DOHH2 (cell line): ENCODE results near the gene SLC24A2.

Experiments used
- H3F3A ChIP-seq: fragments of 200-600 bp; sonication (generic), shearing (Covaris generic); 2 replicates; pipeline ENCODE4 v1.6.0; 2016; ENCODE audit warnings: antibody characterized with exemption, mild to moderate bottlenecking; ENCODE audit not compliant: control insufficient read depth, insufficient read depth
- H3K27ac ChIP-seq: fragments of 200-600 bp; sonication (generic); 2 replicates; pipeline ENCODE4 v1.5.1; 2014; ENCODE audit warnings: low read depth, mild to moderate bottlenecking, low read length, moderate library complexity
- H3K27me3 ChIP-seq: fragments of 200-600 bp; sonication (generic); 2 replicates; pipeline ENCODE4 v1.6.1; 2014; ENCODE audit warnings: mild to moderate bottlenecking, low read length, mixed read lengths; ENCODE audit not compliant: control insufficient read depth
- H3K36me3 ChIP-seq: fragments of 200-600 bp; sonication (generic); 2 replicates; pipeline ENCODE4 v1.6.1; 2014; ENCODE audit warnings: mild to moderate bottlenecking, low read length, moderate library complexity, mixed read lengths; ENCODE audit not compliant: control insufficient read depth
- H3K4me1 ChIP-seq: fragments of 200-600 bp; sonication (generic); 2 replicates; pipeline ENCODE4 v1.6.1; 2014; ENCODE audit warnings: mild to moderate bottlenecking, low read length, mixed read lengths; ENCODE audit not compliant: control insufficient read depth
- H3K4me2 ChIP-seq: fragments of 200-600 bp; sonication (generic); 2 replicates; pipeline ENCODE4 v1.6.0; 2014; ENCODE audit warnings: mild to moderate bottlenecking, low read length, moderate library complexity
- H3K4me3 ChIP-seq: fragments of 200-600 bp; sonication (generic); 2 replicates; pipeline ENCODE4 v1.5.1; 2014; ENCODE audit warnings: mild to moderate bottlenecking, low read length, mixed read lengths
- H3K79me2 ChIP-seq: fragments of 200-600 bp; sonication (generic); 2 replicates; pipeline ENCODE4 v1.6.1; 2014; ENCODE audit warnings: mild to moderate bottlenecking, low read length, mixed read lengths; ENCODE audit not compliant: control insufficient read depth
- H3K9me2 ChIP-seq: fragments of 200-600 bp; sonication (generic); replicated peaks from 2 replicates; pipeline ENCODE4 v1.6.1; 2014; ENCODE audit warnings: mild to moderate bottlenecking, low read length, mixed read lengths; ENCODE audit not compliant: control insufficient read depth
- H3K9me3 ChIP-seq: fragments of 200-600 bp; sonication (generic); 2 replicates; pipeline ENCODE4 v1.6.1; 2014; ENCODE audit warnings: antibody characterized with exemption, low read length, mixed read lengths; ENCODE audit not compliant: control insufficient read depth, insufficient read depth
- H4K20me1 ChIP-seq: fragments of 200-600 bp; sonication (generic); 2 replicates; pipeline ENCODE4 v1.6.0; 2014; ENCODE audit warnings: low read depth, mild to moderate bottlenecking, antibody characterized with exemption, low read length, moderate library complexity; ENCODE audit not compliant: control insufficient read depth, insufficient read depth
- EZH2phosphoT487 ChIP-seq: fragments of 200-600 bp; sonication (generic); IDR thresholded peaks from 2 replicates; pipeline ENCODE4 v1.6.1; 2017; ENCODE audit warnings: borderline replicate concordance, mild to moderate bottlenecking, antibody characterized with exemption, low read length, moderate library complexity, mixed read lengths
- TF ChIP-seq, protein P1 (sequence below): fragments of 200-600 bp; sonication (generic); IDR thresholded peaks from one replicate; pipeline ENCODE4 v1.5.1; 2014; ENCODE audit warnings: antibody characterized with exemption, mild to moderate bottlenecking, low read depth, low read length; ENCODE audit not compliant: poor library complexity, severe bottlenecking

Gene SLC24A2

DNA sequence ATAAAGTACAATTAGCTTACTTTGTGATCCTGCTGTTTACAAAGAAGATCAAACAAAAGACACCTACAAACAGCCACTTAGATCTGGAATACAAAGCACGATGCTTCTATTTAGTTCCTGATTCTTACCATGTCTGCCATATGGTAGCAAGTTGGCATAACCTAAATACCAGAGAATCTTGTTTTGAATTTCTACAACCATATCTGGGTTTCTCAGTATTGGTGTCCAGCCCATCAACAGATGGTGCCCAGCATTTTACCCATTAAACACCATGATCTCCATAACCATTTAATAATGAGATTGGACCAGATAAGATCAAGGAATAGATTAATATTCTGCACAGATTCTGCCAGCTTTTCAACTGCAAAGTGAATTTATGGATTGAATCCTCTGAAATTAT, 29.8 kb downstream of the SLC24A2 start:
- no peak overlapping the region for H3K4me2 ChIP-seq
- H3K27me3 ChIP-seq, result no peaks in the 10 kb centered on the region
- no peaks in the 10 kb centered on the region for H3K36me3 ChIP-seq
- no peaks in the 10 kb centered on the region for H3K4me1 ChIP-seq
- no peak overlapping the region for H3K27ac ChIP-seq
- H4K20me1 ChIP-seq, result no peaks in the 10 kb centered on the region
- no peaks in the 10 kb centered on the region for H3F3A ChIP-seq
- no peak for TF ChIP-seq EZH2phosphoT487
- TF ChIP-seq, protein P1, sequence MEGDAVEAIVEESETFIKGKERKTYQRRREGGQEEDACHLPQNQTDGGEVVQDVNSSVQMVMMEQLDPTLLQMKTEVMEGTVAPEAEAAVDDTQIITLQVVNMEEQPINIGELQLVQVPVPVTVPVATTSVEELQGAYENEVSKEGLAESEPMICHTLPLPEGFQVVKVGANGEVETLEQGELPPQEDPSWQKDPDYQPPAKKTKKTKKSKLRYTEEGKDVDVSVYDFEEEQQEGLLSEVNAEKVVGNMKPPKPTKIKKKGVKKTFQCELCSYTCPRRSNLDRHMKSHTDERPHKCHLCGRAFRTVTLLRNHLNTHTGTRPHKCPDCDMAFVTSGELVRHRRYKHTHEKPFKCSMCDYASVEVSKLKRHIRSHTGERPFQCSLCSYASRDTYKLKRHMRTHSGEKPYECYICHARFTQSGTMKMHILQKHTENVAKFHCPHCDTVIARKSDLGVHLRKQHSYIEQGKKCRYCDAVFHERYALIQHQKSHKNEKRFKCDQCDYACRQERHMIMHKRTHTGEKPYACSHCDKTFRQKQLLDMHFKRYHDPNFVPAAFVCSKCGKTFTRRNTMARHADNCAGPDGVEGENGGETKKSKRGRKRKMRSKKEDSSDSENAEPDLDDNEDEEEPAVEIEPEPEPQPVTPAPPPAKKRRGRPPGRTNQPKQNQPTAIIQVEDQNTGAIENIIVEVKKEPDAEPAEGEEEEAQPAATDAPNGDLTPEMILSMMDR, result no peak
- no peaks in the 10 kb centered on the region for H3K79me2 ChIP-seq
- no peak overlapping the region for H3K4me3 ChIP-seq
- H3K9me3 ChIP-seq, result no peaks in the 10 kb centered on the region
- H3K9me2 ChIP-seq, result no peaks in the 10 kb centered on the region

DNA sequence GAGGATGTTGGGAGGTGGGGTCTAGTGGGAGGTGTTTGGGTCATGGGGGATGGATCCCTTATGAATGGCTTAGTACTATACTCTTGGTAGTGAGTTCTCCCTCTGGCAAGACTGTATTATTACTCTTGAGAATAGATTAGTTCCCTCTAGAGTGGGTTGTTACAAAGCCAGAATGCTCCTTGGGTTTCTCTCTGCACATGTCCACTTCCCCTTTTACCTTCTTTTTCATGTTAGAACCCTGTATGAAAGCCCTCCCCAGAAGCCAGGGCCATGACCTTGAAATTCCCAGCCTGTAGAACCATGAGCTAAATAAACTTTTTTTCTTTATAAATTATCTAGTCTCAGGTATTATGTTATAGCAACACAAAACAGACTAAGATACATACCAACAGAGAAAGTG, 31.1 kb downstream of the SLC24A2 start:
- Histone ChIP-seq H4K20me1 (no peaks in the 10 kb centered on the region), H3K4me1 (no peaks in the 10 kb centered on the region), H3K27me3 (no peaks in the 10 kb centered on the region), H3K27ac (no peak overlapping the region), H3K79me2 (no peaks in the 10 kb centered on the region), H3K36me3 (no peaks in the 10 kb centered on the region), H3K4me3 (no peak overlapping the region), H3F3A (no peaks in the 10 kb centered on the region), H3K9me3 (no peaks in the 10 kb centered on the region), H3K9me2 (no peaks in the 10 kb centered on the region), H3K4me2 (no peak overlapping the region)
- TF ChIP-seq, protein P1, result no peak
- no peak for TF ChIP-seq EZH2phosphoT487

DNA sequence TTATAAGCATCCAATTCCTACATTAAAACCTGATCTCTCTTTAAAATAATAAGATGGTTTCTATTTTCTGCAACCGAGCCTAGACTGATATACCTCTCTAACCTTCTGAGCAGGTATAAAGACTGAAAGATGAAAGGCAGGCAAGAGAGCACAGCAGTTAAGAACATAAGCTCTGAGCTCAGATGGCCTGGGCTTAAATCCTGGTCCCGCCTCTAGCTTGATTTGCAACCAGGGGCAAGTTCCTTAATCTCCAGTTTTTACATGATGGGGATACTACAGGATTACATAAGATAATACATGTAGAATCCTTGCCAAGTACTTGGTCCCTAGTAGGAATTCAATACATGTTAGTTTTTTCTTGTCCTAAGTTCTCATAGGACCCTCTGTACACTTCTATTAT, 33.9 kb downstream of the SLC24A2 start:
- no peaks in the 10 kb centered on the region for H3K79me2 ChIP-seq
- no peak overlapping the region for H3K27ac ChIP-seq
- no peak overlapping the region for H3K4me2 ChIP-seq
- no peaks in the 10 kb centered on the region for H3K27me3 ChIP-seq
- no peaks in the 10 kb centered on the region for H3K36me3 ChIP-seq
- H4K20me1 ChIP-seq, result no peaks in the 10 kb centered on the region
- no peaks in the 10 kb centered on the region for H3K9me3 ChIP-seq
- no peaks in the 10 kb centered on the region for H3K4me1 ChIP-seq
- H3K4me3 ChIP-seq, result no peak overlapping the region
- H3K9me2 ChIP-seq, result no peaks in the 10 kb centered on the region
- no peak for TF ChIP-seq EZH2phosphoT487
- TF ChIP-seq, protein P1, result no peak
- H3F3A ChIP-seq, result no peaks in the 10 kb centered on the region
